ENCODE results near the gene ZNF436. TPM values are rescaled to one million over a fixed set of nuclear protein-coding genes. Genes with fewer than 3 reads are reported as not detected.
A peak's percentile ranks its signal among the peaks of the same experiment; 100 is the strongest.

The ZNF436 gene
- total and polyA plus RNA-seq, 2 of the 13 experiments (the other 11 are each of a cell fraction or from before 2014, with no cell fraction given), result 4.3 to 9.9 TPM

DNA sequence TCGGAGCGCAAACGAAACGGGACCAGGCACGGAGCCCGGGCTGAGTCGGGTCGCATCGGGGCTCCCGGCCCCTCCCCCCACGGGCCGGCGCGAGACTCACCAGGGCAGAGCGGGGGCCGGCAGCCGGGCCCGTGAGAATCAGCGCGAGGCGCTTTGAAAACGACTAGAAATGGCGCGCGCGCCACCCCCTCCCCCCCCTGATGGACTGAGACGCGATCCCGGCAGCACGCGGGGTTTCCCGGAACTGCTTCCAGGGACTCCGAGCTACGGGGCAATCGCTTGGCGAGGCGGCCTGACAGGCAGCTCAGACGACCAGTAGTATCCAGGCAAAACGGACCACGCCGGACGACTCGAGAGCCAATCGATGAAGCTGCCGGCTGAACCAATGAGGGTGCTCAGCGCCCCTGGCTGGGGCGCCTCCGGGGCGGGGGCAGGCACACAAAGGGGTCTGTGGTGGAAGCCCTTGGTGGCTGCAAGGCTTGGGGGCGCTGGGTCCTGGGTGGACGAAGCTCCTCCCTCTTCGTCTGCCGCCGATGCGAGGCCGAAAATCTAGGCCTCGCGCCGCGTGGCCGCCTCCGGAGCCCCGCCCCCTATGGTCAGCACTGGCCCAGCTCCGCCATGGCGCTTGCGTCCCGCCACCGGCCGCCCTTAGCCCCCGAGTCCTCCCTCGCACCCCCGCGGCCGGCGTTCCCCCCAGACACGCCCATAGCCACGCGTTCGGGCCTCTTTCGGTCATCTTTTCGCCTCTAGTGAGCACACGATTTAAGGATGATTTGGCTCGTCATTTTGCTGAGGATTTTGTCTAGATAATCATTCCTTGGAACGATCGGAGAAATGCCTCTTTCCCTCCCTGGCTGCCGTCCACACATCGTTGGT lies 25.3 kb downstream of the ZNF436 start, which contains the start of gene HNRNPR (continued):
- TF ChIP-seq BORCS8-MEF2B (CRISPR knock-in tag; IDR thresholded peaks at IDR 0.05) (peak; percentile 18; the same call in 1 of the 2 replicates), HNRNPL (IDR thresholded peaks at IDR 0.05; ENCODE audit: low read depth, low read length) (0 out of 2 replicates have a peak, but pooled peaks have one; percentile 35), SATB2 (CRISPR knock-in tag; IDR thresholded peaks at IDR 0.05) (0 out of 2 replicates have a peak, but pooled peaks have one; percentile 36), NFYB (CRISPR knock-in tag; IDR thresholded peaks at IDR 0.05) (peak; percentile 93), ZNF781 (CRISPR knock-in tag; IDR thresholded peaks at IDR 0.05; ENCODE audit: borderline replicate concordance, not compliant biosample characterization) (peak; percentile 21), ZNF160 (CRISPR knock-in tag; IDR thresholded peaks at IDR 0.05) (no peak; the same call in 1 of the 2 replicates), ZNF619 (CRISPR knock-in tag; IDR thresholded peaks at IDR 0.05) (0 out of 2 replicates have a peak, but pooled peaks have one; percentile 52), ZNF572 (CRISPR knock-in tag; IDR thresholded peaks at IDR 0.05) (no peak), POLR2AphosphoS5 (IDR thresholded peaks at IDR 0.05; ENCODE audit: low read depth, low read length) (peak; percentile 76), ZNF260 (CRISPR knock-in tag; IDR thresholded peaks at IDR 0.05; ENCODE audit: borderline replicate concordance, low read depth) (0 out of 2 replicates have a peak, but pooled peaks have one; percentile 18), ZNF552 (CRISPR knock-in tag; IDR thresholded peaks at IDR 0.05; ENCODE audit: borderline replicate concordance) (peak; percentile 90; the same call in 1 of the 2 replicates), KLF15 (CRISPR knock-in tag; IDR thresholded peaks at IDR 0.05; ENCODE audit: borderline replicate concordance) (no peak), GABPA (IDR thresholded peaks at IDR 0.05; ENCODE audit: low read depth, low read length) (peak; percentile 57), GABPA (CRISPR knock-in tag; IDR thresholded peaks at IDR 0.05; ENCODE audit: low read depth) (peak; percentile 82)
- TF ChIP-seq, protein P1, sequence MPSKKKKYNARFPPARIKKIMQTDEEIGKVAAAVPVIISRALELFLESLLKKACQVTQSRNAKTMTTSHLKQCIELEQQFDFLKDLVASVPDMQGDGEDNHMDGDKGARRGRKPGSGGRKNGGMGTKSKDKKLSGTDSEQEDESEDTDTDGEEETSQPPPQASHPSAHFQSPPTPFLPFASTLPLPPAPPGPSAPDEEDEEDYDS (CRISPR knock-in tag; IDR thresholded peaks at IDR 0.05), result 0 out of 2 replicates have a peak, but pooled peaks have one; percentile 56
- TF ChIP-seq, protein P2, sequence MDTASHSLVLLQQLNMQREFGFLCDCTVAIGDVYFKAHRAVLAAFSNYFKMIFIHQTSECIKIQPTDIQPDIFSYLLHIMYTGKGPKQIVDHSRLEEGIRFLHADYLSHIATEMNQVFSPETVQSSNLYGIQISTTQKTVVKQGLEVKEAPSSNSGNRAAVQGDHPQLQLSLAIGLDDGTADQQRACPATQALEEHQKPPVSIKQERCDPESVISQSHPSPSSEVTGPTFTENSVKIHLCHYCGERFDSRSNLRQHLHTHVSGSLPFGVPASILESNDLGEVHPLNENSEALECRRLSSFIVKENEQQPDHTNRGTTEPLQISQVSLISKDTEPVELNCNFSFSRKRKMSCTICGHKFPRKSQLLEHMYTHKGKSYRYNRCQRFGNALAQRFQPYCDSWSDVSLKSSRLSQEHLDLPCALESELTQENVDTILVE (CRISPR knock-in tag; IDR thresholded peaks at IDR 0.05), result peak; percentile 54; the same call in 1 of the 2 replicates
- TF ChIP-seq, protein P3, sequence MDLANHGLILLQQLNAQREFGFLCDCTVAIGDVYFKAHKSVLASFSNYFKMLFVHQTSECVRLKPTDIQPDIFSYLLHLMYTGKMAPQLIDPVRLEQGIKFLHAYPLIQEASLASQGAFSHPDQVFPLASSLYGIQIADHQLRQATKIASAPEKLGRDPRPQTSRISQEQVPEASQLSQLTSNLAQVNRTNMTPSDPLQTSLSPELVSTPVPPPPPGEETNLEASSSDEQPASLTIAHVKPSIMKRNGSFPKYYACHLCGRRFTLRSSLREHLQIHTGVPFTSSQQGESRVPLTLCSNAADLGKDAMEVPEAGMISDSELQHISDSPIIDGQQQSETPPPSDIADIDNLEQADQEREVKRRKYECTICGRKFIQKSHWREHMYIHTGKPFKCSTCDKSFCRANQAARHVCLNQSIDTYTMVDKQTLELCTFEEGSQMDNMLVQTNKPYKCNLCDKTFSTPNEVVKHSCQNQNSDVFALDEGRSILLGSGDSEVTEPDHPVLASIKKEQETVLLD (CRISPR knock-in tag; IDR thresholded peaks at IDR 0.05; ENCODE audit: low read depth), result peak; percentile 91
- TF ChIP-seq, protein P4, sequence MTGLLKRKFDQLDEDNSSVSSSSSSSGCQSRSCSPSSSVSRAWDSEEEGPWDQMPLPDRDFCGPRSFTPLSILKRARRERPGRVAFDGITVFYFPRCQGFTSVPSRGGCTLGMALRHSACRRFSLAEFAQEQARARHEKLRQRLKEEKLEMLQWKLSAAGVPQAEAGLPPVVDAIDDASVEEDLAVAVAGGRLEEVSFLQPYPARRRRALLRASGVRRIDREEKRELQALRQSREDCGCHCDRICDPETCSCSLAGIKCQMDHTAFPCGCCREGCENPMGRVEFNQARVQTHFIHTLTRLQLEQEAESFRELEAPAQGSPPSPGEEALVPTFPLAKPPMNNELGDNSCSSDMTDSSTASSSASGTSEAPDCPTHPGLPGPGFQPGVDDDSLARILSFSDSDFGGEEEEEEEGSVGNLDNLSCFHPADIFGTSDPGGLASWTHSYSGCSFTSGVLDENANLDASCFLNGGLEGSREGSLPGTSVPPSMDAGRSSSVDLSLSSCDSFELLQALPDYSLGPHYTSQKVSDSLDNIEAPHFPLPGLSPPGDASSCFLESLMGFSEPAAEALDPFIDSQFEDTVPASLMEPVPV (CRISPR knock-in tag; IDR thresholded peaks at IDR 0.05), result peak; percentile 91
- TF ChIP-seq, protein P5, sequence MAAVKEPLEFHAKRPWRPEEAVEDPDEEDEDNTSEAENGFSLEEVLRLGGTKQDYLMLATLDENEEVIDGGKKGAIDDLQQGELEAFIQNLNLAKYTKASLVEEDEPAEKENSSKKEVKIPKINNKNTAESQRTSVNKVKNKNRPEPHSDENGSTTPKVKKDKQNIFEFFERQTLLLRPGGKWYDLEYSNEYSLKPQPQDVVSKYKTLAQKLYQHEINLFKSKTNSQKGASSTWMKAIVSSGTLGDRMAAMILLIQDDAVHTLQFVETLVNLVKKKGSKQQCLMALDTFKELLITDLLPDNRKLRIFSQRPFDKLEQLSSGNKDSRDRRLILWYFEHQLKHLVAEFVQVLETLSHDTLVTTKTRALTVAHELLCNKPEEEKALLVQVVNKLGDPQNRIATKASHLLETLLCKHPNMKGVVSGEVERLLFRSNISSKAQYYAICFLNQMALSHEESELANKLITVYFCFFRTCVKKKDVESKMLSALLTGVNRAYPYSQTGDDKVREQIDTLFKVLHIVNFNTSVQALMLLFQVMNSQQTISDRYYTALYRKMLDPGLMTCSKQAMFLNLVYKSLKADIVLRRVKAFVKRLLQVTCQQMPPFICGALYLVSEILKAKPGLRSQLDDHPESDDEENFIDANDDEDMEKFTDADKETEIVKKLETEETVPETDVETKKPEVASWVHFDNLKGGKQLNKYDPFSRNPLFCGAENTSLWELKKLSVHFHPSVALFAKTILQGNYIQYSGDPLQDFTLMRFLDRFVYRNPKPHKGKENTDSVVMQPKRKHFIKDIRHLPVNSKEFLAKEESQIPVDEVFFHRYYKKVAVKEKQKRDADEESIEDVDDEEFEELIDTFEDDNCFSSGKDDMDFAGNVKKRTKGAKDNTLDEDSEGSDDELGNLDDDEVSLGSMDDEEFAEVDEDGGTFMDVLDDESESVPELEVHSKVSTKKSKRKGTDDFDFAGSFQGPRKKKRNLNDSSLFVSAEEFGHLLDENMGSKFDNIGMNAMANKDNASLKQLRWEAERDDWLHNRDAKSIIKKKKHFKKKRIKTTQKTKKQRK (IDR thresholded peaks at IDR 0.05; ENCODE audit: low read length), result no peak

All from HepG2 (cell line).